A549 (cell line): ENCODE results near the gene GDI2. TPM values are rescaled to one million over a fixed set of nuclear protein-coding genes. Genes with fewer than 3 reads are reported as not detected.

Source experiments
- ATAC-seq, 2 experiments: fragments of 200-7000 bp in 1 of 2; fragments of >200 bp in 1 of 2; cut with Nextera tagmentation in 1 of 2; cut with Tn5 transposase in 1 of 2; 3 replicates each; pipeline versions ENCODE4 v1.8.0 to v1.9.1; 2018 to 2020; ENCODE audit warnings: mild to moderate bottlenecking in 1 of 2, moderate library complexity in 1 of 2
- CTCF ChIA-PET: fragments of 300-600 bp; sonication (Branson Sonifier 250); formaldehyde crosslinking; extraction: SDS; loops from one replicate; lab custom pipeline; 2021; ENCODE audit warnings: antibody characterized with exemption, inconsistent platforms; lab: Yijun Ruan, JAX
- POLR2A ChIA-PET: fragments of 350-600 bp; formaldehyde crosslinking; extraction: SDS; loops from one replicate; lab custom pipeline; 2021; ENCODE audit warnings: antibody characterized with exemption, inconsistent platforms; lab: Yijun Ruan, JAX
- DNase-seq, 2 experiments: peaks; one replicate each; pipeline versions ENCODE4 v3.0.0 to v3.0.0-alpha.2; 2011 to 2016; ENCODE audit warnings: low read depth in 1 of 2, low spot score in 1 of 2
- FAIRE-seq: peaks from 2 replicates; lab custom pipeline; 2011; peaks lifted over from hg19 to GRCh38; lab: Jason Lieb, UNC
- H3K27ac ChIP-seq, 2 experiments: fragments of >200 bp; sonication (Bioruptor Twin); formaldehyde crosslinking; 3 replicates each; pipeline ENCODE4 v1.5.1; 2016 to 2017
- H3K4me1 ChIP-seq: fragments of >200 bp; sonication (Bioruptor Twin); formaldehyde crosslinking; 3 replicates; pipeline ENCODE4 v1.6.1; 2016
- H3K4me2 ChIP-seq: fragments of >200 bp; sonication (Bioruptor Twin); formaldehyde crosslinking; 3 replicates; pipeline ENCODE4 v1.6.1; 2016
- H3K4me3 ChIP-seq: fragments of >200 bp; sonication (Bioruptor Twin); formaldehyde crosslinking; 3 replicates; pipeline ENCODE4 v1.5.1; 2016
- H3K9me3 ChIP-seq: fragments of >200 bp; sonication (Bioruptor Twin); formaldehyde crosslinking; 3 replicates; pipeline ENCODE4 v1.6.1; 2016
- ATOH8 ChIP-seq: fragments of 250-450 bp; sonication (Bioruptor Pico); IDR thresholded peaks from 2 replicates; pipeline ENCODE4 v1.5.0; 2020; ENCODE audit warnings: low read depth, mild to moderate bottlenecking, moderate library complexity
- CHD4 ChIP-seq: fragments of 200-600 bp; sonication (generic); IDR thresholded peaks from 2 replicates; pipeline ENCODE4 v1.6.1; 2016; ENCODE audit warnings: antibody characterized with exemption, mild to moderate bottlenecking, borderline replicate concordance
- FOSL2 ChIP-seq, 2 experiments: fragments of 450-650 bp in 1 of 2; fragments of >200 bp in 1 of 2; sonication (Bioruptor Twin) in 1 of 2; formaldehyde crosslinking; IDR thresholded peaks; 2 replicates each; pipeline versions ENCODE4 v1.5.0 to v1.6.1; 2016 to 2020; ENCODE audit warnings: mild to moderate bottlenecking in 1 of 2, moderate library complexity in 1 of 2
- FOXS1 ChIP-seq: fragments of 250-450 bp; sonication (Bioruptor Pico); IDR thresholded peaks from 2 replicates; pipeline ENCODE4 v1.5.0; 2020; ENCODE audit warnings: mild to moderate bottlenecking, moderate library complexity
- GATA3 ChIP-seq: IDR thresholded peaks from 2 replicates; pipeline ENCODE4 v1.6.1; 2012; ENCODE audit warnings: borderline replicate concordance
- HES2 ChIP-seq: fragments of >200 bp; sonication (Bioruptor Twin); formaldehyde crosslinking; IDR thresholded peaks from 2 replicates; pipeline ENCODE4 v1.6.1; 2016
- HEYL ChIP-seq: fragments of 250-450 bp; sonication (Bioruptor Pico); IDR thresholded peaks from 2 replicates; pipeline ENCODE4 v1.8.0; 2021; ENCODE audit warnings: mild to moderate bottlenecking, moderate library complexity
- HOXA7 ChIP-seq: fragments of 250-450 bp; sonication (Bioruptor Pico); IDR thresholded peaks from 2 replicates; pipeline ENCODE4 v1.5.0; 2020; ENCODE audit warnings: mild to moderate bottlenecking, moderate library complexity
- HOXB13 ChIP-seq: fragments of 250-450 bp; sonication (Bioruptor Pico); IDR thresholded peaks from 2 replicates; pipeline ENCODE4 v1.5.0; 2020; ENCODE audit warnings: low read depth, mild to moderate bottlenecking, moderate library complexity
- KDM1A ChIP-seq: fragments of 200-600 bp; sonication (generic); IDR thresholded peaks from 2 replicates; pipeline ENCODE4 v1.6.1; 2016; ENCODE audit warnings: low read depth, mild to moderate bottlenecking
- KDM5A ChIP-seq: fragments of 200-600 bp; sonication (generic); IDR thresholded peaks from 2 replicates; pipeline ENCODE4 v1.6.1; 2016; ENCODE audit warnings: antibody characterized with exemption, mild to moderate bottlenecking
- MAX ChIP-seq: IDR thresholded peaks from 2 replicates; pipeline ENCODE4 v1.6.1; 2012
- MYC ChIP-seq: IDR thresholded peaks from 2 replicates; pipeline ENCODE4 v1.6.1; 2012; ENCODE audit warnings: mild to moderate bottlenecking, inconsistent platforms, low read length, improper control_type of control experiment, borderline replicate concordance
- NPAS2 ChIP-seq: fragments of 250-450 bp; sonication (Bioruptor Pico); IDR thresholded peaks from 2 replicates; pipeline ENCODE4 v1.8.0; 2022; ENCODE audit warnings: mild to moderate bottlenecking, moderate library complexity, borderline replicate concordance
- POLR2A ChIP-seq: IDR thresholded peaks from 2 replicates; pipeline ENCODE4 v1.6.1; 2012; ENCODE audit warnings: mild to moderate bottlenecking, low read length
- RFX5 ChIP-seq: fragments of 450-650 bp; IDR thresholded peaks from 2 replicates; pipeline ENCODE4 v1.7.1; 2014; ENCODE audit warnings: antibody characterized with exemption, mild to moderate bottlenecking, moderate library complexity
- SMC3 ChIP-seq: fragments of >200 bp; sonication (Bioruptor Twin); formaldehyde crosslinking; IDR thresholded peaks from 3 replicates; pipeline ENCODE4 v1.6.1; 2018; ENCODE audit warnings: inconsistent platforms
- TFCP2L1 ChIP-seq: fragments of 250-450 bp; sonication (Bioruptor Pico); IDR thresholded peaks from 2 replicates; pipeline ENCODE4 v1.5.0; 2021; ENCODE audit warnings: mild to moderate bottlenecking
- TP53 ChIP-seq: fragments of 250-450 bp; sonication (Bioruptor Pico); IDR thresholded peaks from 2 replicates; pipeline ENCODE4 v1.5.0; 2021; ENCODE audit warnings: mild to moderate bottlenecking, moderate library complexity
- ZNF302 ChIP-seq: fragments of 250-450 bp; sonication (Bioruptor Pico); IDR thresholded peaks from 2 replicates; pipeline ENCODE4 v1.9.0; 2021; ENCODE audit warnings: inconsistent platforms, mild to moderate bottlenecking, moderate library complexity
- WGBS: methylation state at CpG from one replicate; pipeline ENCODE4 v1.1.6; 2017; ENCODE audit errors: missing lambda C conversion rate; 5-methylcytosine and 5-hydroxymethylcytosine counted together
- polyA plus RNA-seq, 4 experiments: library from polyadenylated mRNA; depleted of rRNA in 3 of 4; stranded (reverse); fragments of >200 nt; fragmentation: RNase III in 1 of 4; extraction: RNeasy Plus Mini Kit Qiagen cat#74134 plus additional on column Dnase treatment in 1 of 4; gene quantifications; 2 replicates in 3 of 4; 3 replicates in 1 of 4; pipeline ENCODE4 v1.2.3, GENCODE V29; 2011 to 2017

Gene GDI2
- polyA plus RNA-seq, 2 of the 4 experiments (the other 2 are of a cell fraction), result 278 to 304 TPM

GRCh38 chr10:5818894-5819293 is 5.7 kb upstream of the GDI2 start:
- CTCF ChIA-PET, result interaction anchor here (0.7 to 1.9 kb wide), 3 partner anchors 10 to 376 kb away, joined by 3 to 4 read pairs (median 3); no protein-coding TSS in a partner anchor
- FAIRE-seq (no peak), ATAC-seq (no peak), DNase-seq (no peak)
- 73% methylated on average over 5 of the region's 6 CpGs for WGBS
- POLR2A ChIA-PET, result interaction anchor here (1.4 kb wide), 1 partner anchor 71 kb away, joined by 3 read pairs; the partner anchor contains the start of genes ANKRD16 and FBH1
- no peaks in the 10 kb centered on the region for H3K9me3 ChIP-seq
- H3K4me3 ChIP-seq, result no peak overlapping the region
- no peak overlapping the region for H3K27ac ChIP-seq
- H3K4me2 ChIP-seq, result no peak overlapping the region
- TF ChIP-seq ZNF302 (CRISPR knock-in tag), result no peak
- no peak for TF ChIP-seq HEYL (CRISPR knock-in tag)
- no peak for TF ChIP-seq TFCP2L1
- TF ChIP-seq FOSL2 (IDR thresholded peaks at IDR 0.05), result no peak
- no peak for TF ChIP-seq FOSL2 (CRISPR knock-in tag; IDR thresholded peaks at IDR 0.05)
- TF ChIP-seq CHD4, result no peak
- no peak for TF ChIP-seq MAX
- TF ChIP-seq, all 56 proteins: peak for 0
- peaks cover 9% of the 10 kb centered on the region for H3K4me1 ChIP-seq

- Histone ChIP-seq H3K4me3 (no peak overlapping the region), H3K4me2 (no peak overlapping the region), H3K9me3 (no peaks in the 10 kb centered on the region), H3K4me1 (peaks cover 9% of the 10 kb centered on the region), H3K27ac (no peak overlapping the region)
- ChIA-PET POLR2A (no interaction called here), CTCF (interaction anchor here (1.9 kb wide), 1 partner anchor 11 kb away, joined by 4 read pairs; no protein-coding TSS in a partner anchor)
- DNase-seq (no peak), ATAC-seq (no peak), FAIRE-seq (no peak)
- TF ChIP-seq FOXS1 (CRISPR knock-in tag) (no peak), SMC3 (no peak), FOSL2 (IDR thresholded peaks at IDR 0.05) (no peak), FOSL2 (CRISPR knock-in tag; IDR thresholded peaks at IDR 0.05) (no peak), KDM1A (no peak), MAX (no peak)
- WGBS, result 86% methylated on average over 2 of the region's 2 CpGs
Measured at GRCh38 chr10:5818048-5818331, 4.8 kb upstream of the GDI2 start.

- ATAC-seq, result no peak
- TF ChIP-seq TP53 (CRISPR knock-in tag) (no peak), POLR2A (no peak), FOXS1 (CRISPR knock-in tag) (no peak), GATA3 (no peak), NPAS2 (CRISPR knock-in tag) (no peak), KDM5A (no peak), ATOH8 (CRISPR knock-in tag) (no peak), HOXB13 (CRISPR knock-in tag) (no peak), ZNF302 (CRISPR knock-in tag) (no peak), MYC (no peak)
- TF ChIP-seq, all 56 proteins: peak for 0
- Histone ChIP-seq H3K4me1 (peaks cover 9% of the 10 kb centered on the region), H3K9me3 (no peaks in the 10 kb centered on the region), H3K4me3 (no peak overlapping the region), H3K27ac (no peak overlapping the region), H3K4me2 (no peak overlapping the region)
- DNase-seq, result no peak
- no peak for FAIRE-seq
- ChIA-PET CTCF (interaction anchor here (0.6 to 1.9 kb wide), 2 partner anchors 9 to 12 kb away, joined by 4 read pairs; no protein-coding TSS in a partner anchor), POLR2A (no interaction called here)
- 94% methylated on average over 4 of the region's 4 CpGs for WGBS
Measured at GRCh38 chr10:5817322-5818047, 4.3 kb upstream of the GDI2 start.

GRCh38 chr10:5816170-5816569 is 2.9 kb upstream of the GDI2 start:
- H3K4me1 ChIP-seq, result peaks cover 15% of the 10 kb centered on the region
- no peak for ATAC-seq
- ChIA-PET POLR2A (interaction anchor here (0.6 to 0.8 kb wide), 2 partner anchors 9 to 990 kb away, joined by 3 to 7 read pairs; no protein-coding TSS in a partner anchor), CTCF (no interaction called here)
- TF ChIP-seq HOXA7 (CRISPR knock-in tag), result no peak
- TF ChIP-seq RFX5, result no peak
- TF ChIP-seq TFCP2L1, result no peak
- TF ChIP-seq HES2, result no peak
- TF ChIP-seq HEYL (CRISPR knock-in tag), result no peak
- no peak overlapping the region for H3K4me2 ChIP-seq
- H3K27ac ChIP-seq, result no peak overlapping the region
- no peak for DNase-seq
- H3K4me3 ChIP-seq, result no peak overlapping the region
- FAIRE-seq, result no peak
- H3K9me3 ChIP-seq, result no peaks in the 10 kb centered on the region
